Measurements from ENCODE around the gene ELAVL1.

Gene ELAVL1

DNA sequence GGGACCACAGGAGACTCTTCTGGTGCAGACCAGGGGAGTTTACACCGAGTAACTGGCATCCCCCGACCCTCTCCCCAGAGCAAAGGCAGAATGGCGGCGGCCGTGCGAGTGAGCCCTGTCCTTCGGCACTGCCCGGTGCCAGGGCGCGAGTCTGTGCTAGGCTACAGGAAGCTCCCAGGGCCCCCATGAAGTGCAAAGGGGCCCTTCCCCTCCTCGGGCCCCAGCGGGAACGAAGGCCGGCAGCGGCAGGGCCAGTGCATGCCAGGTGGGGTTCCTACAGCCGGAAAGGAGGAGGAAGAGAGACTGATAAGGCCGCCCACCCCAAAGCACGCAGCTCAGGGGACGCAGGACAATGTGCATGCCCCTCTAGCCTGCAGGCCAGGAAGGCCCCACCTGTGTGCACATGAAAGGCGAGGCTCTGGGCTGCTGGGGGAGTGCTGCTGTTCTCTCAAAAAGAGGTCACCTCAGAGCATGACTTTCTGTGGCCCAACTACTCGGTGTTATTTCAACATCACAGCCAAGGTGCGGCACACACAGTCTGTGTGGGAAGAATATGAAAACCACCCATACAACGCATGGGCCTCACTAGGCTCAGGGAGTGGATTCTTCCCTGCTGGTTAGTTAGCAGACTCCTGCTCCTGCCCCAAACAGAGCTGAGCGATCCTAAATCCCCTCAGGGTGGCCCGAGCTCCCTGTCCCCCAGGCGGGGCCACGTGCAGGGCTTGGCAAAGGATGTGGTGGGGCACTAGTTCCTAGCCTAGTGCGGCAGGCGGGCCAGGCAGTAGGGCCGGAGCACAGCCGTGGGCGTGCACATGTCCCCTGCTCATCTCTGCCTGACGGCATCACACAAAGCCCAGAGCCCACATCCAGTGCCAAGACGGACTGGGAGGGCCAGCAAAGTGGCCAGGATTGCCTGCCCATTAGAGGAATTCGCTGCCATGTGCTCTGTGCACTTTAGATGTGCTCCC, 33.6 kb downstream of the ELAVL1 start:
- Histone ChIP-seq H3K9me3 (ENCODE audit: control insufficient read depth, low read length) (no peaks in the 10 kb centered on the region), H3K4me3 (ENCODE audit: low read length) (no peak overlapping the region), H3K9ac (ENCODE audit: low read length) (no peak overlapping the region), H3K4me1 (ENCODE audit: control insufficient read depth, insufficient read depth, low read length) (peaks cover 4% of the 10 kb centered on the region), H3K27me3 (ENCODE audit: control insufficient read depth, insufficient read depth, low read length) (no peaks in the 10 kb centered on the region), H3K36me3 (ENCODE audit: control insufficient read depth, insufficient read depth, low read length) (peaks cover 10% of the 10 kb centered on the region)

DNA sequence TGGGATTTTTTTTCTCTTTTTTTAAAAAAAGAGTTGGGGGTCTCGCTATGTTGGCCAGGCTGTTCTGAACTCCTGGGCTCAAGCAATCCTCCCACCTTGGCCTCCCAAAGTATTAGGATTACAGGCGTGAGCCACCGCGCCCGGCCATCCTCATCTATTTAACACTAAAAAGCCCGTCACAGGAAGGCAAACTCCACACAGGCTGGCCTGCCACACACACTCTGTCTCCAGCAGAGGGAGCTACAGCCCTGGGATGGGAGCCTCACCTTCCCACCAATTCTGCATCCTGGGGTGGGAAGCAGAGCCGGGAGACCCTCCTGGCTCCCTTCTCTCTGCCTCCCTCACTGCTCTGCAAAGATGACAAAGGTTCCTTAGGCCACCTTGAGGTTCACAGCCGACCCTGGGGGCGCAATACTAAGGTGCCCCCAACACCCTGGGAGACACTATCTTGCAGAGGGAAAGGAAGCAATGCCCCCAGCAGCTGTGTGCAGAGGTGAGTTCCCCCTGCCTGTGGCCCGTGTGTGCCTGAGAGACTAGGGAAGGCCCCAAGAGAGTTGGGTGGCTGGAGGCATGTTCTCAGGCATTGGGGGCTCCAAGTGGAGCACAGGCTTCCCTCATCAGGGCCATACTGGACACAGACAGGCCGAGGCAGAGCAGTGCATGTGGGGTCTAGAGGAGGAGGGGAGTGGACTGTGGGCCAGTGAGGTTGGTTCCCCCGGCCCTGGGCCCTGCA, 34.6 kb downstream of the ELAVL1 start:
- peaks cover 4% of the 10 kb centered on the region for H3K4me1 ChIP-seq (ENCODE audit: control insufficient read depth, insufficient read depth, low read length)
- H3K4me3 ChIP-seq (ENCODE audit: low read length) = no peak overlapping the region
- no peak overlapping the region for H3K9ac ChIP-seq (ENCODE audit: low read length)
- H3K27me3 ChIP-seq (ENCODE audit: control insufficient read depth, insufficient read depth, low read length) = no peaks in the 10 kb centered on the region
- peaks cover 10% of the 10 kb centered on the region for H3K36me3 ChIP-seq (ENCODE audit: control insufficient read depth, insufficient read depth, low read length)
- no peaks in the 10 kb centered on the region for H3K9me3 ChIP-seq (ENCODE audit: control insufficient read depth, low read length)

- Histone ChIP-seq H3K4me1 (ENCODE audit: control insufficient read depth, insufficient read depth, low read length) (peaks cover 4% of the 10 kb centered on the region), H3K9ac (ENCODE audit: low read length) (no peak overlapping the region), H3K9me3 (ENCODE audit: control insufficient read depth, low read length) (no peaks in the 10 kb centered on the region), H3K4me3 (ENCODE audit: low read length) (no peak overlapping the region), H3K36me3 (ENCODE audit: control insufficient read depth, insufficient read depth, low read length) (peaks cover 10% of the 10 kb centered on the region), H3K27me3 (ENCODE audit: control insufficient read depth, insufficient read depth, low read length) (no peaks in the 10 kb centered on the region)
These were observed 35.9 kb downstream of the ELAVL1 start for GRCh38 chr19:7969555-7969939.

DNA sequence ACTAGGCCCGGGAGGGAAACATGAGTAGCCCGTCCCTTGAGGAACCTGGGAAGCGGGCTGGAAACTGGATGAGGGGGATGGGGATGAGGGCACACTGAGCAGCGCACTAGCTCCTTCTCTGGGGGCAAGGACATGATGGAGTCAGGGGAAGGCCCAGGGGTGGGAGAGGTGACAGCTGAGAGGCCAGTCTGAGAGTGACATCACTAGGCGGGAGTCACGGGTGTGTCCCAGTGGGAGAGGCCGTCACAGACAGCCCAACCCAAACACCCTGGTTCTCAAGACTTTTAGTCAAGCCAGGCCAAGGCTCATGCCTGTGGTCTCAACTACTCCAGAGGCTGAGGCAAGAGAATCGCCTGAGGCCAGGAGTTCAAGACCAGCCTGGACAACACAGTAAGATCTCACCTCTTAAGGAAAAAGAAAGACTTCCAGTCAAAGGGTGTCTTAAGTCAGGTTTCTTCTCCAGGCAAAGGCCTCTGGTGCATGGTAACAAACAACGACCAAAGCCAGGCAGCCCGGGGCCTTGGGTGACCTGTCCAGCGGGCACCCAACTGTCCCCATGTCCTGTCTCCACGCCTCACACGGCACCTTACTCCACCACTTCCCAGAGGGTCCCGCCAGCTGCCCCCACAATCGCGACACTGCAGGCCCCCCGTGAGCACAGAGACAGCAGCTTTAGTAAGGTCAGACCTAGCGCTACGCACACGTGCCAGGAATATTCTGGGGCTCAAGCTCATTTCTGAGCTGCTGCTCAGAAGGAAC, 36.5 kb downstream of the ELAVL1 start:
- Histone ChIP-seq H3K36me3 (ENCODE audit: control insufficient read depth, insufficient read depth, low read length) (peaks cover 10% of the 10 kb centered on the region), H3K4me3 (ENCODE audit: low read length) (no peak overlapping the region), H3K4me1 (ENCODE audit: control insufficient read depth, insufficient read depth, low read length) (peaks cover 4% of the 10 kb centered on the region), H3K9me3 (ENCODE audit: control insufficient read depth, low read length) (no peaks in the 10 kb centered on the region), H3K27me3 (ENCODE audit: control insufficient read depth, insufficient read depth, low read length) (no peaks in the 10 kb centered on the region), H3K9ac (ENCODE audit: low read length) (no peak overlapping the region)

- Histone ChIP-seq H3K36me3 (ENCODE audit: control insufficient read depth, insufficient read depth, low read length) (peaks cover 10% of the 10 kb centered on the region), H3K4me3 (ENCODE audit: low read length) (no peak overlapping the region), H3K9me3 (ENCODE audit: control insufficient read depth, low read length) (no peaks in the 10 kb centered on the region), H3K27me3 (ENCODE audit: control insufficient read depth, insufficient read depth, low read length) (no peaks in the 10 kb centered on the region), H3K9ac (ENCODE audit: low read length) (no peak overlapping the region), H3K4me1 (ENCODE audit: control insufficient read depth, insufficient read depth, low read length) (peaks cover 4% of the 10 kb centered on the region)
These were observed 37.2 kb downstream of the ELAVL1 start for GRCh38 chr19:7968008-7968795.

GRCh38 chr19:7965921-7966665, 39.3 kb downstream of the ELAVL1 start:
- peaks cover 4% of the 10 kb centered on the region for H3K4me1 ChIP-seq (ENCODE audit: control insufficient read depth, insufficient read depth, low read length)
- no peak overlapping the region for H3K9ac ChIP-seq (ENCODE audit: low read length)
- no peaks in the 10 kb centered on the region for H3K9me3 ChIP-seq (ENCODE audit: control insufficient read depth, low read length)
- H3K27me3 ChIP-seq (ENCODE audit: control insufficient read depth, insufficient read depth, low read length) = no peaks in the 10 kb centered on the region
- no peaks in the 10 kb centered on the region for H3K36me3 ChIP-seq (ENCODE audit: control insufficient read depth, insufficient read depth, low read length)
- no peak overlapping the region for H3K4me3 ChIP-seq (ENCODE audit: low read length)

DNA sequence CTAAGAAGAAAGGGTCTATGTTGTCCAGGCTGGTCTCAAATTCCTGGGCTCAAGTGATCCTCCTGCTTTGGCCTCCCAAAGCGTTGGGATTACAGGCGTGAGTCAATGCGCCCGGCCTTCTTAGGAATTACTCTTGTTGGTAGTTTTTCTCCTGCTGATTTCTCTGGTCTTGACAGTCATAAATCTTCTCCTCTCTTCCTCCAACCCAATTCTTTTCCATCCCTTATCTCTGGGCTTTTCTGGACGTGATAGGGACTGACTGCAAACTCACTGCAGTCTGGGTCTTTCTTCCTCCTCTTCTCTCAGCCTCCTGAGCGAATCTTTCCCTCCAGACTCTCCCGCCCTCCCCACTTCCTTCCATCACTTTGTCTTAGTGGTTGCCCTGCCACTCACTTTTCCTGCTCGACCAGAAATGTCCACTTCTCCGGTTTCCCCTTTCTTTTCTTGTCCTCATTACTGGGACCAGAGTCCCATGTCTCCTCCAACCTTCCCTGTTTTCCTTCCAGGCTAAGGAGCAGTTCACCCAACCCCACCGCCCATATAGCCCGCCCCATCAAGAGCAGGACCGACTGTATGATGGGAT, 40.1 kb downstream of the ELAVL1 start:
- Histone ChIP-seq H3K9ac (ENCODE audit: low read length) (no peak overlapping the region), H3K4me3 (ENCODE audit: low read length) (no peak overlapping the region), H3K4me1 (ENCODE audit: control insufficient read depth, insufficient read depth, low read length) (peaks cover 4% of the 10 kb centered on the region), H3K36me3 (ENCODE audit: control insufficient read depth, insufficient read depth, low read length) (no peaks in the 10 kb centered on the region), H3K9me3 (ENCODE audit: control insufficient read depth, low read length) (no peaks in the 10 kb centered on the region), H3K27me3 (ENCODE audit: control insufficient read depth, insufficient read depth, low read length) (no peaks in the 10 kb centered on the region)

GRCh38 chr19:7963566-7963965, 41.9 kb downstream of the ELAVL1 start:
- Histone ChIP-seq H3K9me3 (ENCODE audit: control insufficient read depth, low read length) (no peaks in the 10 kb centered on the region), H3K36me3 (ENCODE audit: control insufficient read depth, insufficient read depth, low read length) (no peaks in the 10 kb centered on the region), H3K27me3 (ENCODE audit: control insufficient read depth, insufficient read depth, low read length) (no peaks in the 10 kb centered on the region), H3K4me1 (ENCODE audit: control insufficient read depth, insufficient read depth, low read length) (no peaks in the 10 kb centered on the region), H3K9ac (ENCODE audit: low read length) (no peak overlapping the region), H3K4me3 (ENCODE audit: low read length) (no peak overlapping the region)

DNA sequence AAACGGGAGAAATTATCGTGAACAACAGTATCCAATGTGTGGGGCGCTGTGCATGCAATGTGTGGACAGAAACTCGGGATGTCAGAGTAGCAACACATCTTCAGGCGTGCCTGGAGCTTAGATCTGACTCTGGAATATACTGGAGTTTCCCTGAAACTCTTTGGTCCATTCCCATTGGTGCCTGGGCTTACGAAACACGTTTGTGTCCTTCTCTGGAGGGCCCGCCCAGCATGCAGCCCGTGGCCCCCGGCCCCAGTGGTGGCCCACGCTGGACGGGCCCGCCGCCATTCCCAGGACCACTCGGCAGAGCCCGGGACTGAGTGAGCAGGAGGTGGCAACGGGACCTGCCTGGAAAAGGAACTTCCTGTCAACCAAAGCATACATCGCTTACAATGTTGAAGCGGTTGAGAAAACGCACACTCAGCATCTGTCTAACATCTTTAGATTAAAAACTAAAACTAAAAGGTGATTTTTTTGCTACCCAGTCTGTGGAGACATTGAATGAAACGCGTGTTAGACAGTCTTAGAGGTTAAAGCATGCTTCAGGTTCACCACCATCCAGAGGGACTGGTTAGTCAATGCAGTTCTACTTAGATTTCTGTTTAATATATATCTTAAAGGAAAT, 42.7 kb downstream of the ELAVL1 start:
- Histone ChIP-seq H3K27me3 (ENCODE audit: control insufficient read depth, insufficient read depth, low read length) (no peaks in the 10 kb centered on the region), H3K36me3 (ENCODE audit: control insufficient read depth, insufficient read depth, low read length) (no peaks in the 10 kb centered on the region), H3K4me3 (ENCODE audit: low read length) (no peak overlapping the region), H3K4me1 (ENCODE audit: control insufficient read depth, insufficient read depth, low read length) (no peaks in the 10 kb centered on the region), H3K9ac (ENCODE audit: low read length) (no peak overlapping the region), H3K9me3 (ENCODE audit: control insufficient read depth, low read length) (no peaks in the 10 kb centered on the region)

- Histone ChIP-seq H3K9ac (ENCODE audit: low read length) (no peak overlapping the region), H3K4me3 (ENCODE audit: low read length) (no peak overlapping the region), H3K4me1 (ENCODE audit: control insufficient read depth, insufficient read depth, low read length) (no peaks in the 10 kb centered on the region), H3K27me3 (ENCODE audit: control insufficient read depth, insufficient read depth, low read length) (no peaks in the 10 kb centered on the region), H3K9me3 (ENCODE audit: control insufficient read depth, low read length) (no peaks in the 10 kb centered on the region), H3K36me3 (ENCODE audit: control insufficient read depth, insufficient read depth, low read length) (no peaks in the 10 kb centered on the region)
These were observed 43.4 kb downstream of the ELAVL1 start for GRCh38 chr19:7961920-7962626.

All from mucosa of stomach (tissue), 1 donor.